GM21825 (cell line): ENCODE data around the gene PSORS1C1.
"Not testable (repeated sequence)": the region's sequence is repeated elsewhere in the genome, so short reads cannot be mapped to it uniquely, and the experiment has no call there.

Source experiments
- ATAC-seq: cut with Tn5 transposase; IDR thresholded peaks from one replicate; pipeline ENCODE4 v1.9.1; 2021; ENCODE audit warnings: mild to moderate bottlenecking, moderate library complexity; ENCODE audit not compliant: unreplicated experiment

PSORS1C1 gene, protein sequence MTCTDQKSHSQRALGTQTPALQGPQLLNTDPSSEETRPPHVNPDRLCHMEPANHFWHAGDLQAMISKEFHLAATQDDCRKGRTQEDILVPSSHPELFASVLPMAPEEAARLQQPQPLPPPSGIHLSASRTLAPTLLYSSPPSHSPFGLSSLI

DNA sequence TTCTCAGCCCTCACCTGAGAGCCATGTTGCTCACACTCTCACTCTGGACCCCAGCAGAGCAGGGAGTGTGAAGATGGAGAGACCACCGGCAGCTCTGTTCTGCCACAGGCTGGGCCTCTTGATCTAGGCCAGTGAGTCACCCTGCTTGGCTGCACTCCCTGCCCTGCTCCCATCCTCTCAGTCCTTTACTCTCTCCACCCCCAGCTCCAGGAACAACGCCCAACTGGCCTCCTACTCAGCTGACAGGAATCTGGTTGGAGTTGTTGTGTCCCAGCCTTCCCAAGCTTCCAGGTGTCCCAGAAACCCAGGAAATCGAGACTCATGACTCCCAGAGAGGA, at the start of gene PSORS1C1:
PSORS1C1 (plus strand) TSS at position 260 of the 338 bp plus-strand sequence. CDS start 14,833 bp downstream, outside the sequence.
- ATAC-seq: no peak

DNA sequence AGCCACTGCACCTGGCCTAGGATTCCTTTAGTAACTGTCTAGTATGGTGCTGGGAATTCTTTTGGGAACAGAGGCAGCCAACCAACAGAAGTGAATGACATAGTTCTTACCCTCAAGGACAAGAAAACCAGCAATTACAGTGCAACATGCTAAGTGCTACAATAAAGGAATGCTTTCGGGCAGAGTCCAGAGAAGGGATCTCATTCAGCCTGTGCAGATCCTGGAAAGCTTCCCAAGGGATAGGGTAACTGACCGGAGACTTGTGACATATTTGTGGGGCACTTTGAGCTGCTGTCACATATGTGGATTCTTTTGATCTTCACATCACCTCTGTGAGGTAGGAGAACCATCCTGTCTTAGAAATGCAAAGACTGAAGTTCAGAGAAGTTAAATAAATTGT, 49.0 kb upstream of the PSORS1C1 start:
- ATAC-seq: no peak

DNA sequence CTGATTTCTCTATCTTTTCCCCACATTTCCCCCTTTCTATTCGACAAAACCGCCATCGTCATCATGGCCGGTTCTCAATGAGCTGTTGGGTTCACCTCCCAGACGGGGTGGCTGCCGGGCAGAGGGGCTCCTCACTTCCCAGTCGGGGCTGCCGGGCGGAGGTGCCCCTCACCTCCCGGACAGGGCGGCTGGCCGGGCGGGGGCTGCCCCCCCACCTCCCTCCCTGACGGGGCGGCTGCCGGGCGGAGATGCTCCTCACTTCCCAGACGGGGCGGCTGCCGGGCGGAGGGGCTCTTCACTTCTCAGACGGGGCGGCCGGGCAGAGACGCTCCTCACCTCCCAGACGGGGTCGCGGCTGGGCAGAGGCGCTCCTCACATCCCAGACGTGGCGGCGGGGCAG, 47.6 kb upstream of the PSORS1C1 start:
- not testable (repeated sequence) for ATAC-seq

DNA sequence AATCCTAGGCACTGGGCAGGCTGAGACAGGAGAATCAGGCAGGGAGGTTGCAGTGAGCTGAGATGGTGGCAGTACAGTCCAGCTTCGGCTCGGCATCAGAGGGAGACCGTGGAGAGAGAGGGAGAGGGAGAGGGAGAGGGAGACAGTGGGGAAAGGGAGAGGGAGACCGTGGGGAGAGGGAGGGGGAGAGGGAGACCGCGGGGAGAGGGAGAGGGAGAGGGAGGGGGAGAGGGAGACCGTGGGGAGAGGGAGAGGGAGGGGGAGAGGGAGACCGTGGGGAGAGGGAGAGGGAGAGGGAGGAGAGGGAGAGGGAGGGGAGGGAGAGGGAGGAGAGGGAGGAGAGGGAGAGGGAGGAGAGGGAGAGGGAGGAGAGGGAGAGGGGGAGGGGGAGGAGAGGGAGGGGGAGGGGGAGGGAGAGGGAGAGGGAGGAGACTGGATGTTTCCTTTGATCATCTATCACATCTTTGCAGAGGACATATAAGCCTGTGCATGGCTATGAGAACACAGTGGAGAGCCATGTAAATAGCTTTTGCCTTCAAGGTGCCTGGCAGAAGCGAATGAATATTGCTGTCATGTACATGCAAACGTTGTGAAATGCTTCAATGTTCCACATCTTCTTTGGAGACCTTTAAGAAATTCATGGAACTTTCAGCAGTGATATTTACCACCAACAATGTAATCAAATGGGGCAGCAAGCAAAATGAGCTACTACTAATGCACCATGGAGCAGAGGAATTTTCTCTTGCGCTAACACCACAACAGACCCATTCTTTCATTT, 46.5 kb upstream of the PSORS1C1 start:
- not testable (repeated sequence) for ATAC-seq

DNA sequence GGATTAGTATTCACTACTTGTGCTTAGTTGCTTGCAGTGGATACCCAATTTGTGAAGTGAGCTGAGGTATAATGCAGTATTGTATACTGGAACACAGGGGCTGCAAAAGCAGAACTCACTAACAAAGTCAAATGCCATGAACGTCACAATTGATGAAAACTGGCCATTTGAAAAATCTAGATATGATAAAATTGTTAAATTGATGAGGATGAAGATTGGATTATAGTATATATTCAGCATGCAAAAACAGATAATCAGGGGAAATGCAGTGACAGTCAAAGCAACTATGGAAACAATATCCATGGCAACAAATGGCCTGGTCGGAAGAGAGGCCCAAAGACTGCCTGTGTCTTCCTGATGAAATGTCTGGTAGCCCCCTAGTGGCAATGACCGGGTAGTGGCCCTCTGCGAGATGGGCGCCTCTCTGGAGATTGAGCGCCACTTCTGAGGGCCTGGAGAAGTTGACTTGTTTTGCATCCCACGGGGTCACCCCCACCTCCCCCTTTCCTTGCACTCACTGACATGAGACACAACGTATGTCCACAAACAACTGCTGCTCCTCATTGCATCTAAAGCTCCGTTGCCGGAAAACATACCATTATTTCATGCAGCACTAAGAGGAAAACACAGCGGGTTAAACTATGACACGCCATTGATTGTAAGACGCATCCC, 45.8 kb upstream of the PSORS1C1 start:
- no peak for ATAC-seq

DNA sequence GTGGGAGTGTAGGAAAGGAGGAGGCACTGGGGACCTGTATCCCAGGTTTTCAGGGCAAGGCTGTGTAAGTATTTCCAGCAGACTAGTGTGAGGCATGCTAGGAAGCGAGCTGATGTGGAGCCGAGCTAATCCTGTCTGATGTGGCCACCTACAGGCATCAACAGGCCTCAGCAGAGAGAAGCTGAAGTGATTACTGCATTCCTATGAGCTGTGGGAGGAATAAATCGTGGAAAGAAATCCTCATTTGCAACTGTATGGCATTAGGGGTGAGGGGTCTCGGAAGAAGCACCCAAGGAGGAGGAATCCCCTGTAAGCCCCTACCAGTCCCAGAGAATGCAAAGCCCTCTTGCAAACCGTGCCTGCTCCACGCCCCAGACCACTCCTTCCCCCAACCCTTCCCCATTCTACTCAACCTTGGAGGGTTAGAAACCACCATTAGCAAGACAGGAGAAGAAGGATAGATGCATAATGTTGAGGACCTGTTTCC, 43.8 kb upstream of the PSORS1C1 start:
- no peak for ATAC-seq

DNA sequence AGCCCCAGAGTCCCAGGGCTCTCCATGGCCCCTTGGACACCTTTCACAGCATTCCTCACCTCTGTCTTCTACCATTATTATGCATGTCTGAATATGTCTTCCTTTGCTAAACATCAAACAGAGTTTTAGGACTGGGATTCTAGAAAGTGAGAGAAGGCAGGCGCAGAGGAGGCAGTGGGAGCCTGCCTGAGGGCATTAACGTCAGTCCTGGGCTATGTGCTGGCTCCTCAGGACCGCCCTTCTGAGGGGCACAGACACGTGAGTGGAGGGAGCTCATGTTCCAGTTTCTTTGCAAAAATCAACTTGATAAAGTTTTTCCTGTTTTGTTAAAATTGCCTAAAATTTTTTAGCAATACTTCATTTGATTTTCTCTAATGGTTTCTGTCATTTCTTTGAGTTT, 40.2 kb upstream of the PSORS1C1 start:
- no peak for ATAC-seq

DNA sequence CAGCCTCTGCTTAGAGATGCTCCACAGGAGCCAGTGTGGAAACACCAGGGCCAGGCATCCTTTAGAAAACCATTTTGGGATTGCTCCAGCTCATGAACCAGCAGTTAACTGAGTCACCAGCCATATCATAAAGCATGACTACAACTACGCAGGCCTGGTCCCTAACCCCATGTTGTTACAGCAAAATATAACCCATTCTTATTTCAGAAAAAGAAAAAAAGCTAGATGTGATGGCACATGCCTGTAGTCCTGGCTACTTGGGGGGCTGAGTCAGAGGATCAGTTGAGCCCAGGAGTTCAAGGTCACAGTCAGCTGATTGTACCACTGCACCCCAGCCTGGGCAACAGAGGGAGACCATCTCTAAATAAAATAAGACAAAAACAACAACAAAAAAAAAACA, 39.1 kb upstream of the PSORS1C1 start:
- no peak for ATAC-seq

DNA sequence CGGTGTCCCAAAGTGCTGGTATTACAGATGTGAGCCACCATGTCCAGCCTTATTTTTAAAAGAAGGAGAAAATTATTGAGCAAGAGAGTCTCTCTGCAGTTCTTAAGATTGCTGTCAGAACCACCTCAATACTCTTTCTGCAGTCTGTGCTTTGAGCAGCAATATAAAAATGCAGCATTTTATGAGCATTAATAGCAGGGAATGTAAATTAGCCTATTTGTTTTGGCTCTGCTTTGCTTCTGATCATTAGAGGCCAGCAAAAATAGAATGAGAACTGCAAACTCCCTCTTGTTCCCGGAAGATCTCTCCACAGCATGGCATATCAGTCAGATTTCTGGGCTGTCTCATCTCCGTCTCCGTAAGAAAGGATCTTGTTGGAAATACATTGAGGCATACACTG, 38.0 kb upstream of the PSORS1C1 start:
- ATAC-seq: no peak

DNA sequence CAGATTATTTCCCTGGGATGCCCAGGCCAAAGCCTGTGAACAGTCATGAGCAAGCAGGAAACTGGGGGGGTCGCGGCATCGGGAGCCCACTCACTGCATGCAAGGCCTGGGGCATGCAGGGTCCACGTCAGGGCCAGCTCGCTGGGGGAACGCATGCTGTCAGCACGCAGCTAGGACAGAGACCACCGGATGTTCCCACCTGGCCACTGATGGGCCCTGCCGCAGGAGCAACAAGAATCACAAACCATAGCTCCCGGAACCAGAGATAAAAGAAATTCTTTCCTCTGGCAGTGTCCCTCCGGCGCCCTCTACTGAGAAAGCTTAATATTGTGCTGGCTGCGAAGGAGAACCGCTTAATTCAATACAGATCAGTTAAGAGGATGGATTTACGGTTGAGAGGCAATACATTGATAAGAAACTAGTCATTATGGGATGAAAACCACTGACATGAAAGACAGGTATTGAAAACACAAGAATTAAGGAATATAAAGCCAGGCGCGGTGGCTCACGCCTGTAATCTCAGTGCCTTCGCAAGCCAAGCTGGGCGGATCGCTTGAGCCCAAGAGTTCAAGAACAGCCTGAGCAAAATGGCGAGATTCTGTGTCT, 34.8 kb upstream of the PSORS1C1 start:
- no peak for ATAC-seq

DNA sequence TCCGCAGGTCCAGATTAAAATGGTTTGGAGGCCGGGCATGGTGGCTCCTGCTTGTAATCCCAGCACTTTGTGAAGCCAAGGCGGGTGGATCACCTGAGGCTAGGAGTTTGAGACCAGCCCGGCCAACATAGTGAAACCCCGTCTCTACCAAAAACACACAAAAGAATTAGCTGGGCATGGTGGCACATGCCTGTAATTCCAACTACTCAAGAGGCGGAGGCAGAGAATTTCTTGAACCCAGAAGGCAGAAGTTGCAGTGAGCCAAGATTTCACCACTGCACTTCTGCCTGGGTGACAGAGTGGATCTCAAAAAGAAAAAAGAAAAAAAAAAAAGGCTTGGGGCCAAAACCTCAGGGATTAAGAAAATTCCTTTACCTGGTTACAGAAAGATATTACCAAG, 32.7 kb upstream of the PSORS1C1 start:
- ATAC-seq: no peak

DNA sequence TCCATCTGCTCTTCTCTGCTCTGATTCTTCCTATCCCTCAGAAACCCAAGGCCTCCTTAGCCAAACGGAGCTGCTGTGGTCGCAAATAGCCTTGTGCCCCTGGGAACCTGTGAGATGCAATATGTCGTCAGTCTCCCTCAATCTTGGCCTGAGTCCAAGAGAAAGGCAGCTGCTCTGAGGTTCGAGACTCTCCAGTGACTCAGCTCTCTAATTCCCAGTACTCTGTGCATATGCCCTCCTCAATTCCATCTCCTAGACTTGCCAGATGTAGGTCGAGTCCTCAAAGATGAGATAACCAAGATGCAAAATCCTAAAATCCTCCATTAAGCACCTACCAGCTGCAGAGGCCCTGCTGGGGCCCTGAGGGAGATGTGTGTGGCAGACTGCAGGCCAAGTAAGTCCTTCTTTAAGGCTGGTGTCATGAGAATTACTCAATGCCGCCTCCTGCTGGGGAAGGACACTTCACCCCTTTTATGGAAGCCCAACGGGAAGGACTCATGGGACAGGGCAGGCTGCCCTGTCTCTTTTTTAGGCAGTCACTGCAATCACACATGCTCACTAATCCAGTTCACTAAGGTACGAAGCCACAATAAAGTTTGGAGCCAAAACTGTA, 30.8 kb upstream of the PSORS1C1 start:
- ATAC-seq: no peak

DNA sequence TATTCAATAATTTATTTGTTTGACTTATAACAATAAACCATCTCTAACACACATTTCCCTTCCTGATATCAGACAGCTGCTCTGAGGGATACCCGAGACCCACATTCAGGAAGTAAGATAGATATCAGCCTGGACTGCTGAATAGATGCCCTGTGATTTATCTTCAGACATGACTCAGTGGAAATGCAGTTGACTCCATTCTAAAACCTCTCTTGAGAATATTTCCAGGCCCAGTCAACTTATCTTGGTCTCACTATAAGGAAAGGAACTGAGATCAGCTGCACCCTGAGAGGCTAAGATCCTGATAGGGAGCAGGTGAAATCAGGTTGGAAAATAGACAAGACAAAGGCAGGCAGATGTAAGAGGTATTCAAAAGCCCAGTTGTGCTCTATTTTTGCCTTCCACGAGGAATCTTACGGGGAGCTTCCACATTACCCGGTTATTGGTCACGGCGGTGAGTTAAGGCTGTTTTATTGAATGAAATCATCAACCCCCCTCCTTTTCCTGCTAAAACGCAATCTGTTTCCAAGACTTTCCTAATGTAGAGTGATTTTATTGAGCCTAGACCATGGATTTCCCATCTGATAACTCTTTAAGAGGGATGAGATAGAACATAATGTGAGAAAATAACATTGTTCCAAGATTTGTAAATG, 27.7 kb upstream of the PSORS1C1 start:
- ATAC-seq: no peak

DNA sequence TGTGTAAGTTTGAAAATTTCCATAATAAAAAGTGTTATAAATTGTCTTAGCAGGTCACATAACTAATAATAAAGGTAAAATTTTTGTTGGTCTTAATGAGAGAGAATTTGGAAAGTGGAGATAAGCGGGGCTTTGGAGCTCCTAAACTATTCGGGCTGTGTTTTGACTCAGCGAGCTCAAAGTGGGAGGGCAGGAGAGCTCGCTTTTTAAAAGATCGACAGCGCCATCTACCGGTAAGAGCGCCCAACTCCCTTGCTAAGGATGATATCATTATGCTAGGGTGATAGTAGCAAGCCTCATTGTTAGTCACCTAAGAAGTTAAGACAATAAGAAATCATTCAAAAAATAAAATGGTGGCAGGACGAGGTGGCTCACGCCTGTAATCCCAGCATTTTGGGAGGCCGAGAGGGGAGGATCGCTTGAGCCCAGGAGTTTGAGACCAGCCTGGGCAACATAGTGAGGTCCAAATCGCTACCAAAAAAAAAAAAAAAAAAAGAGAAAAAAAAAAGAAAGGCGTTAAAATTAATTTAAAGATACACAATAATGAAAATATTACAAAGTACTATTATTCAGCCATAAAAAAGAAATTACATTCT, 27.0 kb upstream of the PSORS1C1 start:
- no peak for ATAC-seq

DNA sequence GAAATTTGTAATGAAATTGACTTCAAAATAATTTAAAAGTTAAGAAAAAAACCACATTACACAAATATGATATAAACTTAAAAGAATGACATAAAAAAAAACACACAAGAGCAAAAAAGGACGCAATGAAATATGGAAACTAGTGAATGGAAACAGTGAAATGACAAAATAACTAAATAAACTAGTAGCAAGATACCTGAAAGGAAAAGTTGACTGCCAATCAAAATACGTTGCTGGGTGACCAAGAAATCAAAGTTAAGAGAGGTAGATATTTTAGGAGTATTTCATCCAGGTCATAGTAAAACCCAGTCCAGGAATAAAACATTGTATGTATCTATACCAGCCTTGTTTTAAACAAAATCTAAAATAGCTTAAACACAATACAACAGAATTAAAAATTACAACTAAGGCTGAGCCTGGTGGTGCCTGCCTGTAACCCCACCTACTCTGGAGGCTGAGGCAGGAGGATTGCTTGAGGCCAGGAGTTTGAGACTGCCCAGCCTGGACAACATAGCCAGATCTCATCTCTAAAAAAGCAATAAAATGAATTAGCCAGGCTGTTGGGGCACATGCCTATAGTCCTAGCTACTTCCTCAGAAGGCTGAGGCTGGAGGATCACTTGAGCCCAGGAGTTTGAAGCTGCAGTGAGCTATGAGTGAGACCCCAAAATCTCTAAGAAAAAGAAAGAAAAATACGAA, 24.2 kb upstream of the PSORS1C1 start:
- ATAC-seq: no peak

DNA sequence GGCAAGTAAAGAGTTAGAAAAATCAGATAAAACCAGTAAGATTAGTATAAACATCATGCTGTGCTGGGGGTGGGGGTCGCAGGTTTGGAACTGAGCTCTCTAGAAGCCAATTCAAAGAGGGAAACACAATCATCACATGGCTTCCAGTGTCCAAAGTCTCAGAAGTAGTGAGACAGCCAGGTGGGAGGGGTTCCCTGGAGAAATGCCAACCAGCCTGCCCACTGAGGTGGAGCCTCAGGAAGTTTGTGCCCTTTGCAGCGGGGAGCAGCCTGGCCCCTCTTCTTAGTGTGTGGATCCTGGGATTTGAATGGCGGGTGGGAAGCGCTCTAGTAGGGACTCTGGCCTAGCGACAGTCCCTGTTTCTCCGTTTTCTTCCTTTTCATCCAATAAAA, 23.6 kb upstream of the PSORS1C1 start:
- no peak for ATAC-seq

DNA sequence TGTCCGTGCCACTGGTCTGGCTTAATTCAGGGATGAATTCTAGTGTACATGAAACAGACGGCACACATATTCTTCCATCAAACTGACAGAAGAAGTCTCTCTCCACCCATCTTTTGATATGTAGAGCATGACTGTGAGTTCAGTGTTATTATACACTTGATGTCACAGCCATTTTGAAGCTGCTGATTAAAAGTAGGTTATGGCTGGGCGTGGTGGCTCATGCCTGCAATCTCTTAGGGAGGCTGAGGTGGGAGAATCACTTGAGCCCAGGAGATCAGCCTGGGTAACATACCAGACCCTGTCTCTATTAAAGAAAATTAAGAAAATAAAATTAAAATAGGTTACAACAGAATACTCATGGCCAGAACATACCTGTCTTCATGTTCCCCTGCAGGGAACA, 22.9 kb upstream of the PSORS1C1 start:
- ATAC-seq: no peak

DNA sequence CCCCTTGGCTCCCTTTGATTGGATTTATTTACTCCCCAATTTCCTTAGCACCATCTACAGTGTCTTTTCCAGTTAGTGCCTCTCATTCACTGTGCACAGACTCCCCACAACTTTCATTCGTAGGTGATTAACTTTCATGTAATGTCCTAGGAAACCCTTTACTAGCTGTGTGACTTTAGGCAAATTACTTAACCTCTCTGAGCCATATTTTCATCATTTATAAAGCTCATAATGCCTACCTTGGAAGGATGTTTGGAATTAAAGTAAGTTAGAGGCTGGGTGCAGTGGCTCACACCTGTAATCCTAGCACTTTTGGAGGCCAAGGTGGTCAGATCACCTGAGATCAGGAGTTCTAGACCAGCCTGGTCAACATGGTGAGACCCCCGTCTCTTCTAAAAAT, 22.4 kb upstream of the PSORS1C1 start:
- ATAC-seq: no peak

DNA sequence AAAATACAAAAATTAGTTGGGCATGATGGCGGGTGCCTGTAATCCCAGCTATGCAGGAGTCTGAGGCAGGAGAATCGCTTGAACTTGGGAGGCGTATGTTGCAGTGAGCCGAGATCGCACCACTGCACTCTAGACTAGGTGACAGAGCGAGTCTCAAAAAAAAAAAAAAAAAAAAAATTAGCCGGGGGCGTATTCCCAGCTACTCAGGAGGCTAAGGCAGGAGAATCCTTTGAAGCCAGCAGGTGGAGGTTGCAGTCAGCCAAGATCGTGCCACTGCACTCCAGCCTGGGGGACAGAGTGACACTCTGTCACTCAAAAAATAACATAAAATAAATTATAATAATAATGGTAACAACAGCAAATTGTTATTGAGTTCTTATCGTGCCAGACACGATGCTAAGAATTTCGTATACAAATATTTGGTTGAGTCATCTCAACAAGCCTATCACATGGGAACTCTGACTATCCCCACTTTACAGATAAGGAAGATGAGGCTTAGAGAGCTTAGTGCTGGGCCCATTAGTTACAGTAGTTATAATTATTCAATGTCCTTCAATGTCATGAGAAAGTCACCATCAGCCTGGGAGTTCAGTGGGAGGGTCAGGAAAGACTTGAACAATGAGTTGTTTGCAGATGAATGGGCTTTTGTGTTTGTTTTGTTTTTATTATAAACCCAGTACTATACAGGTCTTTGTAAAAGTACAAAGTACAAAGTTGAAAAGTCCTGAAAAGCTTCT, 21.7 kb upstream of the PSORS1C1 start:
- no peak for ATAC-seq
